GM18499 (cell line): Measurements from ENCODE around the gene ZNF638.
"Not testable (repeated sequence)": the region's sequence is repeated elsewhere in the genome, so short reads cannot be mapped to it uniquely, and the experiment has no call there.

Experiments used
- ATAC-seq: cut with Tn5 transposase; IDR thresholded peaks from one replicate; pipeline ENCODE4 v1.9.1; 2021; ENCODE audit warnings: moderate number of reproducible peaks; ENCODE audit not compliant: insufficient read depth, unreplicated experiment

Gene ZNF638

DNA sequence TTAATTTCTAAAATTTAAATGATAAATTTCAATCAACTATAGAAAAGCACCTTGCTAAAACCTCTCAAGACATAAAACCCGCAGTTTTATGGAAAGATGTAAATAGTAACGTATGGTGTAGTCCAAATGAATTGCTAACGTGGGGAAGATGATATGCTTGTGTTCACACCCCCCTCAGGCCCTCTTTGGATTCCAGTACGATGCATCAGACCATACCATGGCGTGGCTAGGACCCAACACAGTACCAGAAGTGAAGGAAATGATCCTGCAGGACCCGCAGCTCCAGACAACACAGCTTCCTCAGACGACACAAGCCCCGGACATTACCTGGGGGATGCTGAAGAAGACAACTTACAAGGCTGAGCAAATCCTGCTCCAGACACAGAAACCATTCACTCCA, 61.6 kb downstream of the ZNF638 start:
- no peak for ATAC-seq

- no peak for ATAC-seq
Observed at GRCh38 chr2:71395471-71395870, 63.9 kb downstream of the ZNF638 start.

DNA sequence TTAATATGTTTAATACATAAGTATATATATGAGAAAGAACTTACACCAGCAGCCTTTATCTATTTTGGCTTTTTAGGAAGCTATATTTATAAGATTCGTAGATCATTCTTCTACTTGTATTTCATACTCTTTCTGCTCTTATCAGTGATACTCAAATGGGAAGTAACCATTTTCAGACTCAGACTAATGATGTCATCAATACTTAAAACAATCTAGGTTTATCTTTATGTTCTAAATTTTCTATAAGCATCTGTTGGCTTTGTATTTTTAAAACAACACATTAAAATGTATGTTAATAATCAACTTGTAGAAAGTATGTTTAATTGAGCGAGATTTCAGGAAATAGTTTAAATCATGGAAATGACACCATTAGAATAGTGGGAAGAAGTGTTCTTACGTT, 70.8 kb downstream of the ZNF638 start:
- ATAC-seq, result no peak

- ATAC-seq, result no peak
Observed at GRCh38 chr2:71409611-71410010, 78.0 kb downstream of the ZNF638 start.

DNA sequence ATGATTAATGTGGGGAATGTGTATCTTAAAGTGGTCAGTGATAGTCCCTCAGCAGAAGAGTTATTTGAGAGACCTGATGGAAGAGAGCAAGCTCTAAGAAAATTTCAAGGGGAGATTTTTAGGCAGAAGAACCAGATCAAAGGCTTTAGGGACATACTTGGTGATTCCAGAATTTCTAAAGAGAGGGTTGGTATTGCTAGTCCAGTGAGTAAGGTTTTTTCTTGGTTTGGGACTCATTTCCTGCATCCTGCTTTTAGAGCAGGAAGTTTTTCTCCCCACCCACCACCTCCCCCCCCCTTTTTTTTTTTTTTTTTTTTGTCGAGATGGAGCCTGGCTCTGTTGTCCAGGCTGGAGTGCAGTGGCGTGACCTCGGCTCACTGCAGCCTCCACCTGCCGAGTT, 79.1 kb downstream of the ZNF638 start:
- ATAC-seq, result no peak

DNA sequence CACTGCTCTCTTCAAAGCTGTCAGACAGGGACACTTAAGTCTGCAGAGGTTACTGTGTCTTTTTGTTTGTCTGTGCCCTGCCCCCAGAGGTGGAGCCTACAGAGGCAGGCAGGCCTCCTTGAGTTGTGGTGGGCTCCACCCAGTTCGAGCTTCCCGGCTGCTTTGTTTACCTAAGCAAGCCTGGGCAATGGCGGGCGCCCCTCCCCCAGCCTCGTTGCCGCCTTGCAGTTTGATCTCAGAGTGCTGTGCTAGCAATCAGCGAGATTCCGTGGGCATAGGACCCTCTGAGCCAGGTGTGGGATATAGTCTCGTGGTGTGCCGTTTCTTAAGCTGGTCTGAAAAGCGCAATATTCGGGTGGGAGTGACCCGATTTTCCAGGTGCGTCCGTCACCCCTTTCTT, 85.3 kb downstream of the ZNF638 start:
- ATAC-seq, result not testable (repeated sequence)

- no peak for ATAC-seq
Observed at GRCh38 chr2:71417300-71418202, 86.0 kb downstream of the ZNF638 start.

GRCh38 chr2:71419145-71419544, 87.6 kb downstream of the ZNF638 start:
- no peak for ATAC-seq

DNA sequence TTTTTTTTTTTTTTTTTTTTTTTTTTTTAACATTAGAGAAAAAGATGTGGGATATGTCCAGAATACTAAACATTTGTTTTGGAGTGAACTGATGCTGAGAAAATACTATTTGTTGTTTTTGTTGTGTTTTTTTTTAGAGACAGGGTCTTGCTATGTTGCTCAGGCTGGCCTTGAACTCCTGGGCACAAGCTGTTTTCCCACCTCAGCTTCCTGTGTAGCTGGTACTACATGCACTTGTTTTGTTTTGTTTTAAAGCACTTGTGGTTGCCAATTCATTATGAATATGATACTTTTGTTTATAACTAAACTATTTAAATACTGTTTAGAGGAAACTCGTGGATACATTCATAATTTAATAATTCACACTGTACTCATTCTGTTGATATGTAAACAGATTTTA, 88.4 kb downstream of the ZNF638 start:
- ATAC-seq, result no peak

DNA sequence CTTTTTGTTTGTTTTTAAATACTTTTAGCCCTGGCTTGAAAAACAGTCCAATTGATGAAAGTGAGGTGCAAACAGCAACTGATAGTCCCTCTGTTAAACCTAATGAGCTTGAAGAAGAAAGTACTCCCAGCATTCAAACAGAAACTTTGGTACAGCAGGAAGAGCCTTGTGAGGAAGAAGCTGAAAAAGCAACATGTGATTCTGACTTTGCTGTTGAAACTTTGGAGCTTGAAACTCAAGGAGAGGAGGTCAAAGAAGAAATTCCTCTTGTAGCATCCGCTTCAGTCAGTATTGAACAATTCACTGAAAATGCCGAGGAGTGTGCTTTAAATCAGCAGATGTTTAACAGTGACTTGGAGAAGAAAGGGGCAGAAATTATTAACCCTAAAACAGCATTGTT, 91.2 kb downstream of the ZNF638 start:
- ATAC-seq, result no peak

DNA sequence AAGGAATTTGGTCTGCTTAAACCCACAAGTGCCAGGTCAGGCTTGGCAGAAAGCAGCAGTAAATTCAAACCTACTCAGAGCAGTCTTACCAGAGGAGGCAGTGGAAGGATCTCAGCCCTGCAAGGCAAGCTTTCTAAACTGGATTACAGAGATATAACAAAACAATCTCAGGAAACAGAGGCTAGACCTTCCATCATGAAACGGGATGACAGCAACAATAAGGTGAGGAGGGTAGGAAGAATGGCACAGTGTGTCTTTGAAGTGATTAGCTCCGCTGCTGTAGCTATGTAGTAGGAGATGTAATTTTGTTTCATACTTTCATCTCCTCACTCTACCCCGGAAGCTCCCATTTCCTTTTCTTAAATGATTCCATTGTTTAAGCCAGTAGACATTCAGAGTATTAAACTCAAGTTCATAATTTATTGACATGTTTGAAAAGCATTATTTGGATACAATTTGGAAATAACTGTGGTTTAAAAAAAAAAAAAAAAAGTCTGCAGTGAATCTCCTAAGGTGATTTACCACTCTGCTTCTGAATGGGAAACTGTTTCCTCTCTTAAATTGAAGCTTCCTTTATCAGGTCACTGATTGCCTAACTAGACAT, 92.3 kb downstream of the ZNF638 start:
- no peak for ATAC-seq

- no peak for ATAC-seq
Observed at GRCh38 chr2:71426721-71427120, 95.1 kb downstream of the ZNF638 start.

DNA sequence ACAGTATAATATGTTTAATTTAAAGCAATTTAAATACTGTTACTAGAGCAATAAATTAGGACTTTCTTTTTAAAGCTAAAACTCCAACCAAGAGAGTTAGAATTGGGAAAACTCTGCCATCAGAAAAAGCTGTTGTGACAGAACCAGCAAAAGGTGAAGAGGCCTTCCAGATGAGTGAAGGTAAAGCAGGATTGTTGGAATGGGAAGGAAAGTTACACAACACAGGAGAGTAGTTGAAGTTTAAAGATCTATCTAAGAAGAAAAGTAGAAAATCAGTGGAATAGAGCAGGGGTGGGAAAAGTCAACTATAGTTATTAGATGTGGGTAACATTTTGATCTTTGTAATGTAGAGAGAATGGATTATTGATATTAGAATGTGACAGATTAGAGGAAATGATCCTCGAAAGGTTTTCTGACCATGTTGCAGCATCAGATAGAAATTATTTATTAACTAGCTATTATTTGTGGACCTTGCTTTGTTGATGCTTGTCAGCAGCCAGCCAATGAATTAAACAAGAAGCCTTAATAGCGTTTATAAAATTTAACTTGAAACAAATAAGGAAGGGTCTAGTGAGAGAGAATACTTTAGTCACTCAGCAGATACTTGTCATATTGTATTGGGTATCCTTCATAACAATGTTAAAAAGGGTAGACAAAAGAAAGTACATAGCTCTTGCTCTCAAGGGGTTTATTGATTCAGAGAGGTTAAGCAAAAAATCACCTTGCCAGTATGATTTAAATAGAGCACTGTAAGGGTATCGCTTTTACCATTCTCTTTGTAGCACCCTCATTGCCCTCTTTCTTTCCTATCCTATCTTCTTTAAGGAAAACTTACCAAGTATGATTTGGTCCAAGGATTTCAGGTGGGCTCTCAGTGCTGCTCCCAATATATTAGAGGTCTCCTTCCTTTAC, 97.1 kb downstream of the ZNF638 start:
- no peak for ATAC-seq

DNA sequence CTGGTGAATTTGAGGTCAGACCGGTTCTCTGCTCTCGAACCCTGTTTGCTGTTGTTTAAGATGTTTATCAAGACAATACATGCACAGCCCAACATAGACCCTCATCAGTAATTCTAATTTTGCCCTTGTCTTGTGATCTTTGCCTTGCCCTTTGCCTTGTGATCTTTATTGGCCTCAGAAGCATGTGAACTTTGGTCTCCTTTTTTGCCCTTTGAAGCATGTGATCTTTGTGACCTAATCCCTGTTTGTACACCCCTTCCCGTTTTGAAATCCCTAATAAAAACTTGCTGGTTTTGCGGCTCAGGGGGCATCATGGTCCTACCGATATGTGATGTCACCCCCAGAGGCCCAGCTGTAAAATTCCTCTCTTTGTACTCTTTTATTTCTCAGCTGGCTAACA, 113.6 kb downstream of the ZNF638 start:
- ATAC-seq, result not testable (repeated sequence)

DNA sequence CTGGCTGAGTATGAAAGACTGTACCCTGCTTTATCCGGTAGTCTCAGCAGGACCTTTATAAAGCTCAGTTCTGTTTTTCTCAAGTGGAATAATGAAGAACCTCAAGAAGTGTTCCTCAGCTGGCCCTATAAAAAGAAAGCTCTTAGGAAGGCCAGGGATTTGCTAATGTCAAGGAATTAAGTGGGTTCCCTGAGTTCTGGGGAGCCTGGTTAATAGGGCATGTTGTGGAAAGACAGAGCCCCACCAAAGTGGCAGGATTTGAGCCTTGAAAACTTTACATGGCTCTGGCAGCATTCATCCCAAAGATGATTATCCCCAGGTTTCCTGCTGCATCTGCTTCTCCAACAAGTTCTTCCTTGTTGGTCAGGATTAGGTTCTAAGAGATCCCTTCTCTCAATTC, 114.9 kb downstream of the ZNF638 start:
- ATAC-seq, result no peak

GRCh38 chr2:71449343-71449742, 117.8 kb downstream of the ZNF638 start:
- no peak for ATAC-seq

DNA sequence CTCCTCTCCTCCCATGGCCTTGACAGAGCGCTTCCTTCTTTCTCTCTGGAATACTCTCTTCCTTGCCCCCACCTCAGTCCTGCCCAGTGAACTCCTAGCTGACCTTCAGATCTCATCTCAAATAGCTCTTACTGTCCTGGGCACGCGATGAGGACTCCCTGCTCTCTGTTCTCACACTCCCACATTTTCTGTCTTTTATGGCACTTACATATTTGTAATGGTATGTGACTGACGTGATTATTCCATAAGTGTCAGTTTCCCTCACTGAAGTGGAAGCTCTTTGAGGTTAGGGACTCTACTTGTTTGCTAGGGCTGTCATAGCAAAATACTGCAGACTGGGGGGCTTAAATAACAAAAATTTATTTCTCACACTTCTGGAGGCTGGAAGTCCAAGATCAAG, 120.1 kb downstream of the ZNF638 start:
- ATAC-seq, result no peak

GRCh38 chr2:71452565-71452964, 121.0 kb downstream of the ZNF638 start:
- ATAC-seq, result no peak

DNA sequence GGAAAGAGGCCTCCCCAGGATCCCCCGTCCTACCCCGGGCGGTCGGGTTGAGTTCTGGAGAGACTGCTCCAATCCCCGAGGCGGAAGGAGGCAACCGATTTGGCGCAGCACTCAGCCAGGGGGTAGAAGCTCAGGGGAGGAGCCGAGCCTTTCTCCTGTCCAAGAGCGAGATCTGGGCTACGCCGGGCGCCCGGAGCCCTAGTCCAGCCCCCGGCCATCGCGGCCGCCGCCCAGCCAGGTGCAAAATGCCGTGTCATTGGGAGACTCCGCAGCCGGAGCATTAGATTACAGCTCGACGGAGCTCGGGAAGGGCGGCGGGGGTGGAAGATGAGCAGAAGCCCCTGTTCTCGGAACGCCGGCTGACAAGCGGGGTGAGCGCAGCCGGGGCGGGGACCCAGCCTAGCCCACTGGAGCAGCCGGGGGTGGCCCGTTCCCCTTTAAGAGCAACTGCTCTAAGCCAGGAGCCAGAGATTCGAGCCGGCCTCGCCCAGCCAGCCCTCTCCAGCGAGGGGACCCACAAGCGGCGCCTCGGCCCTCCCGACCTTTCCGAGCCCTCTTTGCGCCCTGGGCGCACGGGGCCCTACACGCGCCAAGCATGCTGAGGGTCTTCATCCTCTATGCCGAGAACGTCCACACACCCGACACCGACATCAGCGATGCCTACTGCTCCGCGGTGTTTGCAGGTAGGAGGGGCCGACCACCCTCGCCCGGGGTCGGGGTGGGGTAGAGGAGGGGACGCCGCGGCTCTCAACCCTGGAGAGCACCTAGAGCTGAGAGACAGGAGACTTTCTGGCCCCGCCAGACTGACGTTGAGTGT, 122.0 kb downstream of the ZNF638 start, which contains the start of gene DYSF:
TSS of gene DYSF (plus strand) at position 158 of the 817 bp plus-strand sequence.
- ATAC-seq, result no peak
